H1 (cell line): ENCODE results near the gene KDM1A. TPM values are rescaled to one million over a fixed set of nuclear protein-coding genes. Genes with fewer than 3 reads are reported as not detected.

Experiments
- BRCA1 ChIP-seq: IDR thresholded peaks from 2 replicates; pipeline ENCODE4 v1.6.1; 2012; ENCODE audit warnings: low read depth, low read length, improper control_type of control experiment
- CEBPB ChIP-seq: IDR thresholded peaks from 2 replicates; pipeline ENCODE4 v1.6.1; 2012; ENCODE audit warnings: low read depth, low read length
- CHD2 ChIP-seq: IDR thresholded peaks from 2 replicates; pipeline ENCODE4 v1.6.1; 2012; ENCODE audit warnings: low read length, improper control_type of control experiment
- JUND ChIP-seq: IDR thresholded peaks from 2 replicates; pipeline ENCODE4 v1.6.1; 2011; ENCODE audit warnings: mild to moderate bottlenecking, improper control_type of control experiment, low read length
- KDM1A ChIP-seq: fragments of 200-600, 300-600 bp; sonication (generic); IDR thresholded peaks from 2 replicates; pipeline ENCODE4 v1.7.1; 2016; ENCODE audit warnings: mild to moderate bottlenecking, low read length, borderline replicate concordance
- POLR2AphosphoS5 ChIP-seq: IDR thresholded peaks from 2 replicates; pipeline ENCODE4 v1.6.1; 2011; ENCODE audit warnings: low read depth, low read length
- RBBP5 ChIP-seq: IDR thresholded peaks from 2 replicates; pipeline ENCODE4 v1.7.1; 2012; ENCODE audit warnings: low read depth, mild to moderate bottlenecking, inconsistent platforms, low read length, moderate library complexity, borderline replicate concordance
- RNF2 ChIP-seq: fragments of 200-900, 300-1000 bp; sonication (generic); IDR thresholded peaks from 2 replicates; pipeline ENCODE4 v1.7.1; 2016; ENCODE audit warnings: borderline replicate concordance, low read depth, mild to moderate bottlenecking, antibody characterized with exemption, low read length; ENCODE audit not compliant: poor library complexity, severe bottlenecking; ENCODE audit errors: missing control alignments
- SP4 ChIP-seq: IDR thresholded peaks from 2 replicates; pipeline ENCODE4 v1.6.1; 2012; ENCODE audit warnings: low read length, inconsistent platforms
- SRF ChIP-seq: IDR thresholded peaks from 2 replicates; pipeline ENCODE4 v1.6.1; 2011; ENCODE audit warnings: mild to moderate bottlenecking, low read depth, low read length, moderate library complexity
- polyA plus RNA-seq, 7 experiments: library from polyadenylated mRNA; depleted of rRNA in 3 of 7; stranded (reverse) in 5 of 7; unstranded in 2 of 7; fragments of >200 nt in 5 of 7; fragments of 200-250 nt in 2 of 7; gene quantifications; 1 replicate in 5 of 7; 2 replicates in 1 of 7; 4 replicates in 1 of 7; pipeline versions ENCODE4 v1.2.1 to v1.2.3, GENCODE V29; 2011 to 2013; ENCODE audit warnings: missing spikeins in 2 of 7, mixed read lengths in 2 of 7
- total RNA-seq: library from RNA; stranded (reverse); fragmentation: NEBNext Ultra II Directional; extraction: Animal tissue kit (Norgen Biotek cat#: 25700); gene quantifications from 2 replicates; pipeline ENCODE4 v1.2.1, GENCODE V29; 2021
- TF ChIP-seq, protein P1 (sequence below): fragments of 300-600 bp; sonication (generic); IDR thresholded peaks from 2 replicates; pipeline ENCODE4 v1.7.1; 2012; ENCODE audit warnings: low read length, moderate library complexity, mild to moderate bottlenecking, inconsistent platforms; ENCODE audit not compliant: insufficient replicate concordance

Gene KDM1A
- total and polyA plus RNA-seq, 2 of the 8 experiments (the other 6 are each of a cell fraction or from before 2014, with no cell fraction given) = 216 to 275 TPM

- TF ChIP-seq, protein P1, sequence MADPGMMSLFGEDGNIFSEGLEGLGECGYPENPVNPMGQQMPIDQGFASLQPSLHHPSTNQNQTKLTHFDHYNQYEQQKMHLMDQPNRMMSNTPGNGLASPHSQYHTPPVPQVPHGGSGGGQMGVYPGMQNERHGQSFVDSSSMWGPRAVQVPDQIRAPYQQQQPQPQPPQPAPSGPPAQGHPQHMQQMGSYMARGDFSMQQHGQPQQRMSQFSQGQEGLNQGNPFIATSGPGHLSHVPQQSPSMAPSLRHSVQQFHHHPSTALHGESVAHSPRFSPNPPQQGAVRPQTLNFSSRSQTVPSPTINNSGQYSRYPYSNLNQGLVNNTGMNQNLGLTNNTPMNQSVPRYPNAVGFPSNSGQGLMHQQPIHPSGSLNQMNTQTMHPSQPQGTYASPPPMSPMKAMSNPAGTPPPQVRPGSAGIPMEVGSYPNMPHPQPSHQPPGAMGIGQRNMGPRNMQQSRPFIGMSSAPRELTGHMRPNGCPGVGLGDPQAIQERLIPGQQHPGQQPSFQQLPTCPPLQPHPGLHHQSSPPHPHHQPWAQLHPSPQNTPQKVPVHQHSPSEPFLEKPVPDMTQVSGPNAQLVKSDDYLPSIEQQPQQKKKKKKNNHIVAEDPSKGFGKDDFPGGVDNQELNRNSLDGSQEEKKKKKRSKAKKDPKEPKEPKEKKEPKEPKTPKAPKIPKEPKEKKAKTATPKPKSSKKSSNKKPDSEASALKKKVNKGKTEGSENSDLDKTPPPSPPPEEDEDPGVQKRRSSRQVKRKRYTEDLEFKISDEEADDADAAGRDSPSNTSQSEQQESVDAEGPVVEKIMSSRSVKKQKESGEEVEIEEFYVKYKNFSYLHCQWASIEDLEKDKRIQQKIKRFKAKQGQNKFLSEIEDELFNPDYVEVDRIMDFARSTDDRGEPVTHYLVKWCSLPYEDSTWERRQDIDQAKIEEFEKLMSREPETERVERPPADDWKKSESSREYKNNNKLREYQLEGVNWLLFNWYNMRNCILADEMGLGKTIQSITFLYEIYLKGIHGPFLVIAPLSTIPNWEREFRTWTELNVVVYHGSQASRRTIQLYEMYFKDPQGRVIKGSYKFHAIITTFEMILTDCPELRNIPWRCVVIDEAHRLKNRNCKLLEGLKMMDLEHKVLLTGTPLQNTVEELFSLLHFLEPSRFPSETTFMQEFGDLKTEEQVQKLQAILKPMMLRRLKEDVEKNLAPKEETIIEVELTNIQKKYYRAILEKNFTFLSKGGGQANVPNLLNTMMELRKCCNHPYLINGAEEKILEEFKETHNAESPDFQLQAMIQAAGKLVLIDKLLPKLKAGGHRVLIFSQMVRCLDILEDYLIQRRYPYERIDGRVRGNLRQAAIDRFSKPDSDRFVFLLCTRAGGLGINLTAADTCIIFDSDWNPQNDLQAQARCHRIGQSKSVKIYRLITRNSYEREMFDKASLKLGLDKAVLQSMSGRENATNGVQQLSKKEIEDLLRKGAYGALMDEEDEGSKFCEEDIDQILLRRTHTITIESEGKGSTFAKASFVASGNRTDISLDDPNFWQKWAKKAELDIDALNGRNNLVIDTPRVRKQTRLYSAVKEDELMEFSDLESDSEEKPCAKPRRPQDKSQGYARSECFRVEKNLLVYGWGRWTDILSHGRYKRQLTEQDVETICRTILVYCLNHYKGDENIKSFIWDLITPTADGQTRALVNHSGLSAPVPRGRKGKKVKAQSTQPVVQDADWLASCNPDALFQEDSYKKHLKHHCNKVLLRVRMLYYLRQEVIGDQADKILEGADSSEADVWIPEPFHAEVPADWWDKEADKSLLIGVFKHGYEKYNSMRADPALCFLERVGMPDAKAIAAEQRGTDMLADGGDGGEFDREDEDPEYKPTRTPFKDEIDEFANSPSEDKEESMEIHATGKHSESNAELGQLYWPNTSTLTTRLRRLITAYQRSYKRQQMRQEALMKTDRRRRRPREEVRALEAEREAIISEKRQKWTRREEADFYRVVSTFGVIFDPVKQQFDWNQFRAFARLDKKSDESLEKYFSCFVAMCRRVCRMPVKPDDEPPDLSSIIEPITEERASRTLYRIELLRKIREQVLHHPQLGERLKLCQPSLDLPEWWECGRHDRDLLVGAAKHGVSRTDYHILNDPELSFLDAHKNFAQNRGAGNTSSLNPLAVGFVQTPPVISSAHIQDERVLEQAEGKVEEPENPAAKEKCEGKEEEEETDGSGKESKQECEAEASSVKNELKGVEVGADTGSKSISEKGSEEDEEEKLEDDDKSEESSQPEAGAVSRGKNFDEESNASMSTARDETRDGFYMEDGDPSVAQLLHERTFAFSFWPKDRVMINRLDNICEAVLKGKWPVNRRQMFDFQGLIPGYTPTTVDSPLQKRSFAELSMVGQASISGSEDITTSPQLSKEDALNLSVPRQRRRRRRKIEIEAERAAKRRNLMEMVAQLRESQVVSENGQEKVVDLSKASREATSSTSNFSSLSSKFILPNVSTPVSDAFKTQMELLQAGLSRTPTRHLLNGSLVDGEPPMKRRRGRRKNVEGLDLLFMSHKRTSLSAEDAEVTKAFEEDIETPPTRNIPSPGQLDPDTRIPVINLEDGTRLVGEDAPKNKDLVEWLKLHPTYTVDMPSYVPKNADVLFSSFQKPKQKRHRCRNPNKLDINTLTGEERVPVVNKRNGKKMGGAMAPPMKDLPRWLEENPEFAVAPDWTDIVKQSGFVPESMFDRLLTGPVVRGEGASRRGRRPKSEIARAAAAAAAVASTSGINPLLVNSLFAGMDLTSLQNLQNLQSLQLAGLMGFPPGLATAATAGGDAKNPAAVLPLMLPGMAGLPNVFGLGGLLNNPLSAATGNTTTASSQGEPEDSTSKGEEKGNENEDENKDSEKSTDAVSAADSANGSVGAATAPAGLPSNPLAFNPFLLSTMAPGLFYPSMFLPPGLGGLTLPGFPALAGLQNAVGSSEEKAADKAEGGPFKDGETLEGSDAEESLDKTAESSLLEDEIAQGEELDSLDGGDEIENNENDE = no peak
- TF ChIP-seq RNF2 = no peak
- no peak for TF ChIP-seq CEBPB
- TF ChIP-seq SRF = no peak
- peak; percentile 82 for TF ChIP-seq RBBP5
- TF ChIP-seq JUND = no peak
- no peak; the same call in 1 of the 2 replicates for TF ChIP-seq BRCA1
- TF ChIP-seq CHD2 = peak; percentile 77
- TF ChIP-seq KDM1A = no peak
- no peak for TF ChIP-seq SP4
- TF ChIP-seq POLR2AphosphoS5 = peak; percentile 95
These were observed at the start of gene KDM1A (continued) for GRCh38 chr1:23019094-23019862.
